ENCODE measurements around the gene TMEM108. TPM values are rescaled to one million over a fixed set of nuclear protein-coding genes. Genes with fewer than 3 reads are reported as not detected.

TMEM108 gene
- total RNA-seq, 2 donors from 2014 or later = not detected

DNA sequence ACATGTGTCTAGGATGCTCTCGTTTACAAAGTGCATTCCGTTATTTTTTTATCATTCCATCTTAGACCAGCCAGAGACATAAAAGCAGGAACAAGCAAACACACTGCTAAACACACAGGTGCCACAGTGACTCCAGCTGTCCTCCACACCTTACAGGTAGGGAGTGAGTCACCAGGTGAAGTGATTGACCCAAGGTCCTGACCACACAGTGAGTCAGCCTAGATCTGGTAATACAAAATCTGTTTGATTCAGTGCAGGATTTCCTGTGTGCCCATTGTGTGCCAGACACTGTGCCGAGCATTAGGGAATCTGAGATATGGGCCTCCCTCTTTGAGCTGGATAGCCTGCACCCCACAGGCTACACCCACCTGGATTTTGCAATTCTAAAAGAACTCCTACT, 345.0 kb downstream of the TMEM108 start:
- ATAC-seq = no peak
- Mint-ChIP-seq H3K4me1 (ENCODE audit: low read depth in 2 of 2) (no peaks in the 10 kb centered on the region), H3K27me3 (peaks cover 5% of the 10 kb centered on the region in 2 donors), H3K27ac (no peak overlapping the region), H3K4me3 (no peak overlapping the region), H3K9me3 (no peaks in the 10 kb centered on the region), H3K36me3 (no peaks in the 10 kb centered on the region)
- DNase-seq (ENCODE audit: low spot score) = no peak

DNA sequence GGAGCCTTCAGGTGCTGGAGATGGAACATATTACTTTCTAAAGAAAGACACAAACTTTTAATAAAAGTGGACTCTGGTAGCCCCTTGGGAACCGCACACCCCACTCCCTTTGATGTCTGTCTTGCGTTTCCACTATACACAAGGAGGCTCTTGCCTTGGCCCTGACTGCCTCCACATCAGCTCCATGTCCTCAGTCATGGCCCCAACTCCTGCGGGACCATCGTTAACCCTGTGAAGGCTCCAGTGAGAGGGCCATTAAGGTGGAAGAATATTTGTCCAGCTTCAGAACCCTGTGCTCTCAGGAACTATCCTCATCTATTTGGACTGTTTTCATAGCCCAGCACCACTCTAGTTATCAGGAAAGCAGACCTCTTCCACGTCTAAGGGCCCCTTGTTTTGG, 345.6 kb downstream of the TMEM108 start:
- Mint-ChIP-seq H3K9me3 (no peaks in the 10 kb centered on the region), H3K36me3 (no peaks in the 10 kb centered on the region), H3K27ac (no peak overlapping the region), H3K4me3 (no peak overlapping the region), H3K4me1 (ENCODE audit: low read depth in 2 of 2) (no peaks in the 10 kb centered on the region), H3K27me3 (peaks cover 5% of the 10 kb centered on the region in 2 donors)
- DNase-seq (ENCODE audit: low spot score) = no peak
- no peak for ATAC-seq

DNA sequence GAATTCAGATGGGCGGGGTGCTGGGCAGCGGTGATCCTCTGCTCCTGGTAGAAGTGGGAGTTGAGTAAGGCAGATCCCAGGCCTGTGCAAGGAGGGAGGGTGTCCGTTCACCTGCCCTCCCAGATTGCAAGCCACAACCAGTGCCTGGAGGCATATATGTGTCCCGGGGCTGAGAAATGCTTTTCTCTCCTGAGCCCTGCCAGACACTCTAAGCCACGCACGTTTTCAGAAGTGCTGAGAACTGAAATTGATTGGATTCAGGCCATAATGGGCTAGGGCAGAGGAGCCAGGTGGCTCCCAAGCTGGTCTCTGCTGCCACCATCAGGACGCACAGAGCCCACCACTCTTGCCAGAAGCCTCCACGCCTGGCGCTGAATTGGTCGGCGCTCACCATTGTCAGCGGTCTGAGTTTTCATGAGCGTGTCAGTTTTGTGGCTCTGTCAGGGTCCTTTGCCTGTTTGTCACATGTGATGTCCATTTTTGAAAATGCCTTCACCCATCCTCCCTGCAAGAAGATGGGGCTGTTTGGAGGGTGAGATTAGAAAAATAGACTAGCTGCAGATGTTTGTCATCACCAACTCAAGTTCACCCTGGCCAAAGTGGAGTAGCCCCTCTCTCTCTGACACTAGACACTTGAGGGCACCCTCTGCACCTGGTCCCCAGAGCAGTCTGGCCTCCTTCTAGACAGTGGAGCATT, 346.3 kb downstream of the TMEM108 start:
- Mint-ChIP-seq H3K9me3 (no peaks in the 10 kb centered on the region), H3K4me1 (ENCODE audit: low read depth in 2 of 2) (no peaks in the 10 kb centered on the region), H3K27ac (no peak overlapping the region), H3K27me3 (peaks cover 5% of the 10 kb centered on the region in 2 donors), H3K4me3 (no peak overlapping the region), H3K36me3 (no peaks in the 10 kb centered on the region)
- no peak for DNase-seq (ENCODE audit: low spot score)
- ATAC-seq = no peak

DNA sequence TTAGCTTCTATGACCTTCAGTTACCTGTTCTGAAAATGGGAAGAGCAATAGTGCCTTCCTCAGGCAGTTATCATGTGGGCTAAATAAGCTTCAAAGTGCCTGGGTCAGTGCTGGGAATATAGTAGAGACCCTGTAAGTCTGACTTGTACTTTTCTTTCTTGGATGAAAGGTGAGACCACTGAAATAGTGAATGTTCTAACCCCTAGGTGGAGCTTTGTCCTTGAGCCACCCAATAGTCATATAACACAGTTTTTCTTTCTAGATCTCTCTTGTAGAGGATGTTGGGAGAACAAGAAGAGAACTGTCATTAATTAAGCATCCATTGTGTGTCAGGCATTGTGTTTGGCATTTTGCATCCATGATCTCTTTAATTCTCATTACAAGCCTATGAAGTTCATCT, 348.7 kb downstream of the TMEM108 start:
- no peak overlapping the region for H3K27ac Mint-ChIP-seq
- no peak overlapping the region for H3K4me3 Mint-ChIP-seq
- H3K4me1 Mint-ChIP-seq (ENCODE audit: low read depth in 2 of 2) = no peaks in the 10 kb centered on the region
- H3K9me3 Mint-ChIP-seq = no peaks in the 10 kb centered on the region
- no peak for DNase-seq (ENCODE audit: low spot score)
- H3K27me3 Mint-ChIP-seq = peaks cover under 1 to 5% of the 10 kb centered on the region in 2 donors
- H3K36me3 Mint-ChIP-seq = no peaks in the 10 kb centered on the region
- ATAC-seq = no peak

DNA sequence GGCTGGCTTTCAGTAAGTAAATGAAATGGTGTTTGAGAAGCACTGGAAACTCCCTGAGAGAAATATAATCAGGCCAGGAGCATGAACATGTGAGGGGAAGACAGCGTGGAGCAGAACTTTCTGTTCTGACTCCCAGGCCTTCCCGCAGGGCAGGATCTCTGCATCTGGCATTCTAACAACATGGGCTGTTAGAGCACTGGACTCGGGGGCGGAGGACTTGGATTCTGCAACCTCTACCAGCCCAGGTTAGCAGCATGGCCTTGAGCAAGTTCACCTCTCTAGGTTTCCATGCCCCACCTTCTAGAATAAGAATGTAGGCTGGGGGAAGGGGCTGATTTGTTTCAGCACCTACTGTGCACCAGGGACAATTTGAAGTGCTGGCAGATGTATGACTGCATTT, 349.1 kb downstream of the TMEM108 start:
- Mint-ChIP-seq H3K36me3 (no peaks in the 10 kb centered on the region), H3K4me3 (no peak overlapping the region), H3K27me3 (peaks cover 0 to 5% of the 10 kb centered on the region in 2 donors), H3K4me1 (ENCODE audit: low read depth in 2 of 2) (no peaks in the 10 kb centered on the region), H3K27ac (no peak overlapping the region), H3K9me3 (no peaks in the 10 kb centered on the region)
- ATAC-seq (no peak), DNase-seq (ENCODE audit: low spot score) (no peak)

DNA sequence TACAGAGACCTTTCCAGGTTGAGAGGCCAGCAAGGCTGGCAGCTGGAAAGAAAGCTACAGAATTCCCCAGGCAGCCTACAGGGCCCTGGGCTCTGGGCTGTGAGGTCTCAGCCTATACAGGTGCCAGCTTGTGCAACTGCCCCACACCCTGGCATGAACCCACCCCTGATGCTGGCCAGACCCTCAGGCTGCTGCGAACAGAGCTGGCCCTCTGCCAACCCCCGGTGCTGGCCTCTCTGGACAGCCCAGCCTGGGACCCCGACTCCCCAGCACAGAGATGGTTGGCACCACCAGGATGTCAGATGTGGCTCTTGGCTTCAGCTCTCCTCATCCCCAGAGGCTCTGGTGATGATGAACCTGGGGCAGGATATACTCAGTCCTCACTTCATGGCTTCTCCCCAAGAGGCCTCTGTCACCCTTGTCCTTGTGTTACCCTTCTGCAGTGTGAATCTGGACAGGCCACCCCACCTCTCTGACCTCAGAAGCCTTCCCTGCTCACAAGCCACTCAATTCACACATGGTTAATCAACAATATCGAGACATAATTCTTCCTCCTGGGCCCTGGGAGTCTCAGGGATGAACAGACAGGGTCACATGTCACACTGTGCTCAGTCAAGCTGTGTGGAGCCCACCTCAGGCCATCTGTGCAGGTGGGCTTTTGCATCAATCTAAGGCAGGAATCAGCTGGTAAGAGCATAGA, 350.7 kb downstream of the TMEM108 start:
- Mint-ChIP-seq H3K4me3 (no peak overlapping the region), H3K36me3 (no peaks in the 10 kb centered on the region), H3K27me3 (peaks cover 0 to 5% of the 10 kb centered on the region in 2 donors), H3K9me3 (no peaks in the 10 kb centered on the region), H3K4me1 (ENCODE audit: low read depth in 2 of 2) (peaks cover 0 to 6% of the 10 kb centered on the region in 2 donors), H3K27ac (no peak overlapping the region)
- DNase-seq (ENCODE audit: low spot score) (no peak), ATAC-seq (peak in 1 of 2 donors; percentile 34)

DNA sequence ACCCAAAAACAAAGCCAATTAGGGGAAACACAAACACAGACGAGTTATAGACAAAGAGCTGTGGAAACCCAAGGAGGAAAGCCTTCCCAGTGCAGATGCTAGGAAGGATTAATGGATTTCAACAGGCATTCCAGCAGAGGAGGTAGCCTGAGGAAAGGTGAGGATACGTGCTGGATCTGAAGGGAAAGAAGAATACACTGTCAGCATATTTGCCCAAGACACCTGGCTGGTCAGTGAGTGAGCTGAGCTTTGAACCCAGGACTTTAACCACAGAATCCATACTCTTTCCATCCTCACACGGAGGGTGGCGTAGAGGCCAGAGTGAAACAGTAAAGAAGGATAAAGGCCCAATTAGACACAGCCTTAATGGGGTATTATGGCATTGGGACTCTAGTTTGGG, 352.5 kb downstream of the TMEM108 start:
- H3K27ac Mint-ChIP-seq = no peak overlapping the region

DNA sequence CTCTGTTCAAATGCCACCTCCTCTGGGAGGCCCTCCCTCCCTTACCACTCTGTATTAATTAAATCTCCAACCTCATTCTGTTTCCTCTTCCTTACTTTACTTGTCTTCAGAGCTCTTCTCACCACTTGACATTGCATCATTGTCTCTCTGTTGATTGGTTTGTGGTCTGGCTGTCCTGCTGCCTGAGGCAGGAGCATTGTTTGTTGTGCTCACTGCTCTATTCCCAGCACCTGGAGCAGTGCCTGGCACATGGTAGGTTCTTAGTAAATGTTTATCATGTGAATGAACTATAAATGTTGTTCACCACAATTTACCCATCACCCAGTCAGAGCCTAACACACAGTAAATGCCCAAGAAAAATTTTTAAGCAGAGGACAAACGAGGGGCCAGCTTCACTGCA, 355.0 kb downstream of the TMEM108 start:
- Mint-ChIP-seq H3K9me3 (no peaks in the 10 kb centered on the region), H3K4me3 (no peak overlapping the region), H3K4me1 (ENCODE audit: low read depth in 2 of 2) (peaks cover 0 to 6% of the 10 kb centered on the region in 2 donors), H3K27me3 (peaks cover 0 to 6% of the 10 kb centered on the region in 2 donors), H3K36me3 (no peaks in the 10 kb centered on the region), H3K27ac (no peak overlapping the region)
- ATAC-seq = no peak
- DNase-seq (ENCODE audit: low spot score) = no peak

More for the DNA sequence above, 352.5 kb downstream of the TMEM108 start:
- H3K4me3 Mint-ChIP-seq = no peak overlapping the region
- H3K36me3 Mint-ChIP-seq = no peaks in the 10 kb centered on the region
- ATAC-seq (no peak), DNase-seq (ENCODE audit: low spot score) (no peak)
- H3K9me3 Mint-ChIP-seq = no peaks in the 10 kb centered on the region
- H3K27me3 Mint-ChIP-seq = peaks cover 0 to under 1% of the 10 kb centered on the region in 2 donors
- H3K4me1 Mint-ChIP-seq (ENCODE audit: low read depth in 2 of 2) = peaks cover 0 to 6% of the 10 kb centered on the region in 2 donors

DNA sequence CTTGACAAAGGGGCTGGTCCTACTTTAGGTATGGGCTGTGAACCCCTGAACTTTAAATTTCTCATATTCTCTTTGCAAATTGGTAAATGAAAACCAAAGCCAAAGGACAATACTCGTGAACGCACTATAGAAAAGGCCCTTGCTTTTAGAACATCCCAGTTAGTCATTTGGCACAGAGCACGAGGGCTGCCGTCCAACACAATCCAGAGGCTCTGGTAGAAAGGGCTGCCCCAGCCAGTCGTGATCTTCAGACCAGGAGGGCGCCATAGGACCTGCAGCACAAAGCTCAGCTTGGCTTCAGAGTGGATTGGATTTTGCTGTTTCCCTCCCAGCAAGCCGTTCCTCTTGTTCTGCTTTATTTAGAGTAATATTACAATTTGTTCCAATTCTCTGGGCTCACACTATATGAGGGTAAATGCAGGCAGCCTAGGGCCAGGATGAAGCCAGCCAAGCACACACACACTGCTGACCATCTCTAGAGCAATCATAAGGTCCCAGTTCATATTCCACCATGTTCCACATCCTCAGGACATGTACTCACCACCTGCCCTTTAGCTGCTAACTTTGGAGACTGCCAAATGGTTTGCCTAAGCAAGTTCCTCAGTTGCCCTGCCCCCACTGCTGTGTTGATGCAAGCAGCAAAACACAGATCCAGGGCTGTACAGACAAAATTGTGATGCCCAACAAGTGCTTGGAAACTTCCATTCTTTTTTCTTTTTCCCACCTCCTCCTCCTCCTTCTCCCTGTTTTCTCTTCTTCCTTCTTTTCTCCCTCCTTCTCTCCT, 355.7 kb downstream of the TMEM108 start:
- ATAC-seq (no peak), DNase-seq (ENCODE audit: low spot score) (no peak)
- H3K27ac Mint-ChIP-seq = no peak overlapping the region
- H3K9me3 Mint-ChIP-seq = no peaks in the 10 kb centered on the region
- no peaks in the 10 kb centered on the region for H3K36me3 Mint-ChIP-seq
- H3K27me3 Mint-ChIP-seq = peaks cover 0 to 13% of the 10 kb centered on the region in 2 donors
- H3K4me1 Mint-ChIP-seq (ENCODE audit: low read depth in 2 of 2) = peaks cover 0 to 6% of the 10 kb centered on the region in 2 donors
- no peak overlapping the region for H3K4me3 Mint-ChIP-seq

DNA sequence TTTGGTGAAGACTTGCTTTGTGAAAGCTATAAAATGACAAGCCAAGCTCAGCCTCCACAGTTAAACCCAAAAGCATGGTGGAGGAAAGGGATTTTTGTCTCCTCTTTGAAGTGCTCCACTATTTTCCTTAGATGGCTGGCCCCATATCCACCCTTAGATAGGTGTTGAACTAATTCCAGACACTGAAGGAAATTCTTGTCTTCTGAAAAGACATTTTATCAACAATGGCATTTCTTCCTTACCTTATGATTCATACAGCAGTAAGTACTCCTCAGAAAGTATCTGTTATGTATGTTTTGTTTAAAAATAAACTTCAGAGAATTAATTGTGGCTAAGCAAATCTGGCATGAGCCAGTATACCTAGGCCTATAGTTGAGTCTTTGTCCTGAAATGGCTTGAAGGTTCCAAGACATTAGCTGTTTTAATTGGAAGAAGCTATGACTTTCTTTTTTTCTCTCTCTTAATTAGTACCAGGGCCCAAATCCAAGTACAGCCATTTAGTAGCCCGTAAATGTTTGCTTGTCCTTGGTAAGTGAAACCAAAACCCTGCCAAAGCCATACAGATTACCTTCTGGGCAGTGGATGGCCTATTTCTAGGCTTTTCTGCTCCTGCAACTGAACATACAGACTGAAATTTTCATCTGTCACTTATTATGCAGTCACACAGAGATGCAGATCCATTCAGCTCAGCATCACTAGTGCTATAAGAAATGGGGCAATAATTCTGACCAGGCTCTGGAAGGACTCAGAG, 356.5 kb downstream of the TMEM108 start:
- DNase-seq (ENCODE audit: low spot score) (no peak), ATAC-seq (no peak)
- Mint-ChIP-seq H3K36me3 (no peaks in the 10 kb centered on the region), H3K4me3 (no peak overlapping the region), H3K27ac (no peak overlapping the region), H3K9me3 (no peaks in the 10 kb centered on the region), H3K27me3 (peaks cover 0 to 13% of the 10 kb centered on the region in 2 donors), H3K4me1 (ENCODE audit: low read depth in 2 of 2) (peaks cover 0 to 6% of the 10 kb centered on the region in 2 donors)

DNA sequence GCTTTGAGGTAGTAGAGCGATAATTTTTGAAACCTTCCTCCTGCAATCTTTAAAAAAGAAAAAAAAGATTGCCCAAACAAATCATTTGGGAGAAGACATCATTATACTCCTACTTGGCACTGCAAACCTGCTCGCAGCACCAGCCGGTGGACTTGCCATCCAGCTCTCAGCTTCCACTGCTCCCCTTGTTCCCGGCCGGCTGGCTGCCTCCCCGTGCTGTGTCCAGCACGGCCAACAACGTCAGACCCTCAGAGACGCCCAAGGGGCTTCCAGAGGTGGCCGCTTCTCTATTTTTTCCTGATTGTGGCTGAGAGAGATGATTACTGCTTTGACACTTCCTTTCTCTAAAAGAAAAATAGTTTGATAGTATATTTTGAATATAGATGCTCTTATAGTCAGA, 358.7 kb downstream of the TMEM108 start:
- Mint-ChIP-seq H3K4me1 (ENCODE audit: low read depth in 2 of 2) (peaks cover 0 to 6% of the 10 kb centered on the region in 2 donors), H3K4me3 (no peak overlapping the region), H3K27me3 (peaks cover 0 to 13% of the 10 kb centered on the region in 2 donors), H3K9me3 (no peaks in the 10 kb centered on the region), H3K27ac (no peak overlapping the region), H3K36me3 (no peaks in the 10 kb centered on the region)
- DNase-seq (ENCODE audit: low spot score) (no peak), ATAC-seq (no peak)

DNA sequence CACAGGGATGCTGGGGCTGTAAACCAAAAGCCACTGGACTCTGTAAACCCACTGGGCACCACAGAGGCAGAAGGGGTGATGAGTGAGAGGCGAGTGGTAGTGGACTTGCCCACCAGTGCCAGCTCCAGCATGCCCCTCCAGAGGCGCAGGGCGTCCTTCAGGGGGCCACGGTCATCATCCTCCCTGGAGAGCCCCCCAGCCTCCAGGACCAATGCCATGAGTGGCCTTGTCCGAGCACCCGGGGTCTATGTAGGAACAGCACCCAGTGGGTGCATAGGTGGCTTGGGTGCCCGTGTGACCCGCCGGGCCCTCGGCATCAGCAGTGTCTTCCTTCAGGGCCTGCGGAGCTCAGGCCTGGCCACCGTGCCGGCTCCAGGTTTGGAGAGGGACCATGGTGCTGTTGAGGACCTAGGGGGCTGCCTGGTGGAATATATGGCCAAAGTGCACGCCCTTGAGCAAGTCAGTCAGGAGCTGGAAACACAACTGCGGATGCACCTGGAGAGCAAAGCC, 361.9 kb downstream of the TMEM108 start, which contains the start of gene BFSP2:
BFSP2 (plus strand) TSS at position 51 of the 510 bp plus-strand sequence; CDS start at position 79, 28 bp downstream.
- DNase-seq (ENCODE audit: low spot score) = no peak
- no peak within 1 kb of the TSS for H3K4me3 Mint-ChIP-seq
- no peak within 1 kb of the TSS for H3K27ac Mint-ChIP-seq
- H3K9me3 Mint-ChIP-seq = no peaks in the 10 kb centered on the region
- no peaks in the 10 kb centered on the region for H3K4me1 Mint-ChIP-seq (ENCODE audit: low read depth in 2 of 2)
- ATAC-seq = no peak
- H3K36me3 Mint-ChIP-seq = no peaks in the 10 kb centered on the region
- peaks cover 0 to 18% of the 10 kb centered on the region in 2 donors for H3K27me3 Mint-ChIP-seq

All from natural killer cell treated with Interleukin-12 subunit alpha and Interleukin-12 subunit beta and Interleukin-15 and Interleukin-18, amount 100 ng/mL, for 72 hours (primary cell).